ENCODE results near the gene IPO4. TPM values are rescaled to one million over a fixed set of nuclear protein-coding genes. Genes with fewer than 3 reads are reported as not detected.

Gene IPO4
- total and polyA plus RNA-seq, 9 of the 15 experiments (the other 6 are each of a cell fraction or from before 2014, with no cell fraction given): 7.3 to 122 (median 31.8) TPM

- no peak for TF ChIP-seq RUNX1 (IDR thresholded peaks at IDR 0.05; ENCODE audit: low read depth)
- peak; percentile 95 for TF ChIP-seq POLR2G (IDR thresholded peaks at IDR 0.05; ENCODE audit: low read depth, low read length)
- TF ChIP-seq RBFOX2 (IDR thresholded peaks at IDR 0.05; ENCODE audit: low read depth, low read length): peak; percentile 91
- TF ChIP-seq RCOR1 (IDR thresholded peaks at IDR 0.05; ENCODE audit: borderline replicate concordance in 1 of 2, low read depth in 2 of 2, low read length in 2 of 2): 0 out of 4 replicates have a peak, but pooled peaks of 1 of the 2 experiments have one; percentile 43
- TF ChIP-seq MEIS2 (IDR thresholded peaks at IDR 0.05; ENCODE audit: partially characterized antibody): peak; percentile 22
- peak; percentile 60; the same call in 1 of the 2 replicates for TF ChIP-seq CBX1 (IDR thresholded peaks at IDR 0.05; ENCODE audit: low read depth)
- peak; percentile 32; the same call in 1 of the 2 replicates for TF ChIP-seq NFE2 (IDR thresholded peaks at IDR 0.05; ENCODE audit: low read depth)
- TF ChIP-seq, protein P1, sequence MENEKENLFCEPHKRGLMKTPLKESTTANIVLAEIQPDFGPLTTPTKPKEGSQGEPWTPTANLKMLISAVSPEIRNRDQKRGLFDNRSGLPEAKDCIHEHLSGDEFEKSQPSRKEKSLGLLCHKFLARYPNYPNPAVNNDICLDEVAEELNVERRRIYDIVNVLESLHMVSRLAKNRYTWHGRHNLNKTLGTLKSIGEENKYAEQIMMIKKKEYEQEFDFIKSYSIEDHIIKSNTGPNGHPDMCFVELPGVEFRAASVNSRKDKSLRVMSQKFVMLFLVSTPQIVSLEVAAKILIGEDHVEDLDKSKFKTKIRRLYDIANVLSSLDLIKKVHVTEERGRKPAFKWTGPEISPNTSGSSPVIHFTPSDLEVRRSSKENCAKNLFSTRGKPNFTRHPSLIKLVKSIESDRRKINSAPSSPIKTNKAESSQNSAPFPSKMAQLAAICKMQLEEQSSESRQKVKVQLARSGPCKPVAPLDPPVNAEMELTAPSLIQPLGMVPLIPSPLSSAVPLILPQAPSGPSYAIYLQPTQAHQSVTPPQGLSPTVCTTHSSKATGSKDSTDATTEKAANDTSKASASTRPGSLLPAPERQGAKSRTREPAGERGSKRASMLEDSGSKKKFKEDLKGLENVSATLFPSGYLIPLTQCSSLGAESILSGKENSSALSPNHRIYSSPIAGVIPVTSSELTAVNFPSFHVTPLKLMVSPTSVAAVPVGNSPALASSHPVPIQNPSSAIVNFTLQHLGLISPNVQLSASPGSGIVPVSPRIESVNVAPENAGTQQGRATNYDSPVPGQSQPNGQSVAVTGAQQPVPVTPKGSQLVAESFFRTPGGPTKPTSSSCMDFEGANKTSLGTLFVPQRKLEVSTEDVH (IDR thresholded peaks at IDR 0.05; ENCODE audit: low read depth, partially characterized antibody): peak; percentile 85
- TF ChIP-seq ZNF23 (CRISPR knock-in tag; IDR thresholded peaks at IDR 0.05): no peak
- no peak for TF ChIP-seq ZKSCAN8 (CRISPR knock-in tag; IDR thresholded peaks at IDR 0.05)
- peak; percentile 73; the same call in 1 of the 2 replicates for TF ChIP-seq ETV5 (CRISPR knock-in tag; IDR thresholded peaks at IDR 0.05; ENCODE audit: low read depth)
- peak; percentile 99 for TF ChIP-seq ZBTB40 (IDR thresholded peaks at IDR 0.05)
- no peak for TF ChIP-seq ZBTB40 (CRISPR knock-in tag; IDR thresholded peaks at IDR 0.05)
- peak; percentile 14; the same call in 1 of the 2 replicates for TF ChIP-seq NFIC (IDR thresholded peaks at IDR 0.05)
These were observed at the start of gene IPO4 (continued) for GRCh38 chr14:24188251-24189058.
